ENCODE measurements around the gene WNT8A.
"Not testable (repeated sequence)": the region's sequence is repeated elsewhere in the genome, so short reads cannot be mapped to it uniquely, and the experiment has no call there.

Gene WNT8A, protein sequence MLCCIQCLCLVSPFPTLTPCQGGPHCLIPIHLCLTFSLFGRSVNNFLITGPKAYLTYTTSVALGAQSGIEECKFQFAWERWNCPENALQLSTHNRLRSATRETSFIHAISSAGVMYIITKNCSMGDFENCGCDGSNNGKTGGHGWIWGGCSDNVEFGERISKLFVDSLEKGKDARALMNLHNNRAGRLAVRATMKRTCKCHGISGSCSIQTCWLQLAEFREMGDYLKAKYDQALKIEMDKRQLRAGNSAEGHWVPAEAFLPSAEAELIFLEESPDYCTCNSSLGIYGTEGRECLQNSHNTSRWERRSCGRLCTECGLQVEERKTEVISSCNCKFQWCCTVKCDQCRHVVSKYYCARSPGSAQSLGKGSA

GRCh38 chr5:138083702-138084101, at the start of gene WNT8A:
Gene WNT8A, plus strand, starts transcription at chr5:138084033. Its CDS starts 95 bp downstream, at chr5:138084128.
- DNase-seq = no peak

GRCh38 chr5:138035605-138036537, 48.0 kb upstream of the WNT8A start:
- peak; percentile 85 for DNase-seq

DNA sequence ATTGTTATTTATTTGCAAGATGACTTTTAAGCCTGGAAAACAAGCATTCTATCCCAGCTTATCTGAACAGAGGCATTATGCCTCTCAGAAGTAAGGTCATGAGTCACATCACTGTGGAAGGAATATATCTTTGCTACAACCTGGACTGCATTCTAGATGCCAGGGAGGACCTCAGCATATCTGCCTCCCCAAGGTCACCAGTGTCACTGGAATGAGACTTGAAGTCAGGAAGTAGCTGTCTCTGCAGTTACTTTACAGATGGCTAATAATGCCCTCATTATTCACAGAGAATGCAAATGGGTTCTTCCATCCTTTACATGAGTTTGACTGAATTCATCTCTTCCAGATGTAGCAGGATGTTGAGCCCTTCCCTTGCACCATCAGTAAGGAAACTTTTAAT, 46.6 kb upstream of the WNT8A start:
- no peak for DNase-seq

DNA sequence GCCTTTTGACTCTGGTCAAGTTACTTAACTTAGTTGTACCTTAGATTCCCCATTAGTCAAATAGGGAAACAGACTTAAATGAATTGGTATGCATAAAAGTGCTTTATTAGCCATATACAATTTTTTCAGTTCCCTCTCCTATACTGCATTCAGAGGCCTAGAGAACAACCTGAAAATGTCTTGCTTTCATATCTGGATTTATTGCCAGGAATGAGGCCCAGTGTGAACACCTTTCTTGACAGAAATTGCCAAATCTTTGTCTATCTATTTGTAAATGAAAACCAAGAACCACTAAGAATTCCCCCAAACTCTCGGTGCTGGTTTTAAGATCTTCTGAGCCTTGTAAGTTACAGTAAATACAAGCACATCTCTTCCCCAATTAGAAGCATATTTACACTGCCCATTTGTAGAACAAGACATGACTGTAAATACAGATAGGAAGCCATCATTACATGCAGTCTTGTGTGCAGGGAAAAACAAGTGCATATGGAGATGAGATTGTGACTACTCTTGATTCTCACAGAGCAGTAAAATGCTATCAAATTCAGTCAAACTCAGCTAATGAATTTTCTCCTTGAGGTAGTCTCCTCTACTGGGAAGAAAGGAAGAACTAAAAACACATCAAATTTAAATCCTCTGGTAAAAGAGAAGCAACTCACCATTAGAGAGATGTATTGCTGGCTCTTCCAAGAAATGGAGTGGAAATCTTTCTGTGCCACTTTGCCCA, 45.8 kb upstream of the WNT8A start:
- DNase-seq = no peak

DNA sequence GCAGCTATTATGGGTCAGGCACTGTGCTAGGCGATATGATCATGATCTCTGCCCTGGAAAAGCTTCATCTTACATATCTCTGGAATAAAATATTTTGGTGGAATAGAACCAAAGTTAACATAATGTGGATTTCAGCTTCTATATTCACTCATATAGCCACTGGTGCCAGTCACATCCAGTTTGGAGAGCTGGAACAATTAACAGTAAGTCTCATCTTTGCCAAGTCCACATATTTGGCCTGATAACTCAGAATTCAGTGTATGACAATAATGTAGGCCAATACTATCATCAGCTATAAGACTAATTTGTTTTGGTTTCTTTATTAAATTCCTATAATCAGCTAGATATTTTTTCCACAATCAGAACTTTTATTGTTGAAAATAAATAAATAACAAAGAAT, 45.0 kb upstream of the WNT8A start:
- DNase-seq = no peak

DNA sequence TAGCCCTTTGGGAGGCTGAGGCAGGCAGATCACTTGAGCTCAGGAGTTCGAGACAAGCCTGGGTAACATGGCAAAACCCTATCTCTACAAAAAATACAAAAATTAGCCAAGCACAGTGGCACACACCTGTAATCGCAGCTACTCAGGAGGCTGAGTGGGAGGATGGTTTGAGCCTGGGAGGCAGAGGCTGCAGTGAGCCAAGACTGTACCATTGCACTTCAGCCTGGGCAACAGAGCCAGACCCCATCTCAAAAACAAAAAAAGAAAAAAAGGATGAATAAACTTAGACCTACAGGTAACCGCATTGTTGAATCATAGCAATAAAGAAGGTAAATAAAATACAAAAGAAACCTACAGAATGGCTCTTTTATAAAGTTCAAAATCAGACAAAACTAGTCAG, 38.5 kb upstream of the WNT8A start:
- not testable (repeated sequence) for DNase-seq

DNA sequence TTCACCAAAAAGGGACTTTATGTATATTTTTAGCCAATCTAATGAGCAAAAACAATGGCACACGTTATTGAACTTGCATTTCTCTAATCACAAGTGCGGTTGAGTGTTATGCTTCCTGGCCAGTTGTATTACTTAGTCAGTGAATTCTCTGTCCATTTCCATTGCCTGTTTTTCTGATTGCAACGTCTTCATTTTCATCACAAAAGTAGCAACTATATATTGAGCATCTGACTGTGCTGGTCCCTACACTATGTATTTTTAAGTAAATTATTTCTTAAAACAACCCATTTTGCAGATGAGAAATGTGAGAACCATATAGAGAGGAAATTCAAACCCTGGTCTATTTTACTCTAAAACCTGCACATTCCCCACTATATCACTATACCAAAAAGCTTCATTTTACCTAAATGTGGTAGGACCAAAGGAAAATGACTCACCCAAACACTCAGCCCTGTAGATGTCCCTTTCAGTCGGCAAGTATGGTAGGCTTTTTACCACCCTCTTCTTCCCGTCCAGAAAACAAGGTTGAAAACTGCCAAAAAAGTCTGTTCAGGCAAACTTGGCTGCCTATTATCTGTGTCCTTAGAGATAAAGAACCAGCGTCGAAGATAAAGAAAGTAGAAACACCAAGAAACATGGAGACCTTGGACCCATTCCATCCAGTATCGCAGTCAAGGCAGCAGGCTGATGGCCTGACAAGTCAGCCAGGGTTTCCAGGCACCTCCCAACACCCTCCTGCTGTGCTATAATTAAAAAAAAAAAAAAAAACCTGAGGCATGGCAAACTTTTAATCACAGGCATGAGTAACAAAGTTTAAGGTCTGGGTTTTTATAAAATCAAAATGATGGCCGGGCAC, 32.2 kb upstream of the WNT8A start:
- DNase-seq = no peak

- DNase-seq = not testable (repeated sequence)
These were observed 31.1 kb upstream of the WNT8A start for GRCh38 chr5:138052718-138053117.

- DNase-seq = no peak
These were observed 30.3 kb upstream of the WNT8A start for GRCh38 chr5:138053554-138053953.

DNA sequence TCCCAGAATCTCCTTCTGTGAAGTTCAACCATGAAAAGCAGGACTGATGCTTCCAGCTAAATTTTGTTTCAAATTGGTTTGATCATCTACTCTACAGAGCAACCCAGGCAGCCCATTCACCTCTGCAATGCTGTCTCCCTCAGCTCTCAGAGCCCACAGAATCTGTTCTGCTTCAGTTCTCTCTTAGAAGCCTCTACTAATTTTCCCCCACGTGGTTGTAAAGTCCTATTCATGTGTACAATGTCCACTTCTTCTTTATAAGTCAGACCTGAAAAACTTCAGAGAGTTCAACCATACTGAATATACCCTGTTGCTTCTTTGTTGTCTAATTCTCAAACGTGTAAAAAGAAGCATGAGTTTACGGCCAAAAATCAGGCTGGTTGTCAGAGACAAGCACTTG, 29.6 kb upstream of the WNT8A start:
- DNase-seq = no peak

DNA sequence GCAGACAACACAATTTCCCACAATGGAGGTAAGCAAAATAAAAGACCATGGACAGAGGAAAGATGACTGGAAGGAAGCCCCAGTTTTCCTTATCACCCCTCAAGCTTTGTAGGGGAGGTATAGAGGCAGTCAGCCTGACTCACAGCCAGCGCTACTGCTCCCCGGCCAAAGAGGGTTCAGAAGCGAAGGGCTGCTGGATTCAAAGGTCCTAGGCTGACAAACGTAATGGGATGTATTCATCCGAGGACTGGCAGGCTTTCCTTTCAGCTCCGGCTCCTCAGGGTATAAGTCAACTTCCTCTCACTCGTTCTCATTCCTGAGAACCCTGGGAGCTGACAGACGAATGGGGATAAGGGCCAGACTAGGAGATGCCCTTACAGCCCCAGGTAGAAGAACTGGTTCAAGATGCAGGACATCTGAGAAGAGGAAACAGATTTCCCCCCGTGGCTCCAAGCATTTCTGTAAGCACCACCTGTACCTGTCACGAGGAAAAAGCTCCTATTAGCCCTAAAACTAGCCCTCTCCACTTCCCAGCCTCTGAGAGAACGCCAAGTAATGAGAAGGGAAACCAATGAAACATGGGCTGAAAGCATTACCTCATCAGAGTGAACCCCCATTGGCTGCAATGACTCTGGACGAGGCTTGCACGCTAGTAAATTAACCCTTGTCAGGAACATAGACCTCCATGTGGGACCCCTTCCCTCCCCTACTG, 28.8 kb upstream of the WNT8A start:
- DNase-seq = no peak

DNA sequence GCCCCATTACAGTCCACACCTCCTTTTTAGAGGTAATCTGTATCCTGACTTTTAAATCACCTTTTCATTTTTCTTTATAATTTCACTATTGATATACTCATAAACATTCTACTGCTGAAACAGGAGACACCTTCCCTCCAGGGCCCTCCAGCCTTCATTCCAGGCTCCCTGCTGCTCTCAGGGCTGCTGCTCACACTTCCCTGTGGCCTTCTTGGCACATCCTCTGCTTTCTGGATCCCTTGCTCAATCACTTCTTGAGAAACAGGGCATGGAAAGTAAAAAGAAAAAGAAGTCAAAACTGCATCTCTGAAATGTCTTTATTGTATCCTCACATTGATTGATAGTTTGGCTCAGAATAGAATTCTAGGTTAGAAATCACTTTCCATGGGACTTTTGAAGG, 19.3 kb upstream of the WNT8A start:
- DNase-seq = no peak

GRCh38 chr5:138065102-138065501, 18.7 kb upstream of the WNT8A start:
- DNase-seq = no peak

GRCh38 chr5:138067945-138068344, 15.9 kb upstream of the WNT8A start:
- DNase-seq = no peak

DNA sequence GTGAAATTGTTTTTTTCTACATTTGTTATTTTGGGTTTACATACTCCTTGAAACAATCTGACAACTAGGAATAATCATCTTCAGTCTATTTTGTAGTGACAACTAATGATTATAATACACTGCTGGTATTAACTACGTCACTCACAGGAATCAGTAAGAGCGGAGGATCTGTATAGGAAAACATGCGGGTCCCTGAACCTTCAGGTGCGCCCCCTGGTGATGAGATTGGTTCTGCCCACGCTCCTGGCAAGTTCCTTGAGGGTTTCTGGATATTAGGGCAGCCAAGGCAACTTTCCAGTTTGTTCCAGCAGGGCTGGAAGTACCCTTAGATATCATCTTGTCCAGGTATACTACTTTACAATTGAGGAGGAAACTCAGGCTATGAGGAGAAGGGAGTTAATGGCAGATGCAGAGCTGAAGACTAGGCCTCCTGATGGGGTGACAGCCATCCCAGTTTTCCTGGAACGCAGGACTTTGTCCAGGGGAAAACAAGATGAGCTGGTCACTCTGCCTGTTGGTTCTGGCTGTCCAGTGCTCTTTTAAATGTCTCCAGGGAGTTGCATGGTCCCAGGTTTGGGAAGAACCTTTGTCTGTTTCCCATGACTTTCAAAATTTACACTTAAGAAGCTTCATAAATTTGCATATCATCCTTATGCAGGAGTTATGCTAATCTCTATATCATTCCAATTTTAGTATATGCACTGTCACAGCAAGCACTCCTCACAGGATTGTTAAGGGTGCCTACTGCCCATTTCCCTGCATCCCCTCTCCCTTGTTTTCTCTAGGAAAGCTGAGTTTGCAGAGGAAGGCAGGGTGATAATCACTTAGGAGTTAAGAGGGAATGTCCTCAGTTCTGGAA, 14.9 kb upstream of the WNT8A start:
- peak; percentile 36 for DNase-seq

DNA sequence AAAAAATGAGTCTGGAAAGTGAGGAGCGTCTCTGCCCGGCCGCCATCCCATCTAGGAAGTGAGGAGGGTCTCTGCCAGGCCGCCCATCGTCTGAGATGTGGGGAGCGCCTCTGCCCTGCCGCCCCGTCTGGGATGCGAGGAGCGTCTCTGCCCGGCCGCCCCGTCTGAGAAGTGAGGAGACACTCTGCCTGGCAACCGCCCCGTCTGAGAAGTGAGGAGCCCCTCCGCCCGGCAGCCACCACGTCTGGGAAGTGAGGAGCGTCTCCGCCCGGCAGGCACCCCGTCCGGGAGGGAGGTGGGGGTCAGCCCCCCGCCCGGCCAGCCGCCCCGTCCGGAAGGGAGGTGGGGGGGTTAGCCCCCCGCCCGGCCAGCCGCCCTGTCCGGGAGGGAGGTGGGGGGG, 13.8 kb upstream of the WNT8A start:
- not testable (repeated sequence) for DNase-seq

DNA sequence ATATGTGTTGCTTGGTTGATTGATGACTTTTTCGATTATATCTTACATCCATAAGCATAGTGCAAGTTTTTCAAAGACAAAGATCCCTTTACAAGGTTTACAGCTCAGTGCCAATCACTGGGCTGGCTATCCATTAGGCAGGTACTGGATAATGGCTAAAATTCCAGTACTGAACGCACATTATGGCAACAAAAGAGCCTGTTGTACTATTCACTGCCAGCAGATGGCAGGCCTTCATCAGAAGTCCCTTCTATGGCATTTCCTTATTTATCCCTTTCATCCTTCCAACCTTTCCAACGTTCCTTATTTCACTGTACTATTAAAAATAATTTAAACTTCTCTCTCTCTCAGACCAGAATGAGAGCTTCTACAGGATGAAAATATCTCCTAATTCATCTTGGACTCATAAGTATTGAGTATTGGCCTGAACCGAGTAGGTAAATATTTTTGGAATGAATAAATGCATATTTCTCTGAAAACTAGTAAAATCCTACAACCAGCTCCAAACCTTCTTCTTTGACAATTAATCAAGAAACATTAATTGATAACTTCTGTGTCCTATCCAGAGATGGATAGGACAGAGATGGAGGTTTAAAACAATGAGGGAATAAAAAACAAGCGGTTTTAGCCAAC, 6.7 kb upstream of the WNT8A start:
- peak; percentile 11 for DNase-seq

GRCh38 chr5:138078006-138078643, 5.7 kb upstream of the WNT8A start:
- no peak for DNase-seq

GRCh38 chr5:138082033-138082432, 1.8 kb upstream of the WNT8A start:
- DNase-seq = no peak

DNA sequence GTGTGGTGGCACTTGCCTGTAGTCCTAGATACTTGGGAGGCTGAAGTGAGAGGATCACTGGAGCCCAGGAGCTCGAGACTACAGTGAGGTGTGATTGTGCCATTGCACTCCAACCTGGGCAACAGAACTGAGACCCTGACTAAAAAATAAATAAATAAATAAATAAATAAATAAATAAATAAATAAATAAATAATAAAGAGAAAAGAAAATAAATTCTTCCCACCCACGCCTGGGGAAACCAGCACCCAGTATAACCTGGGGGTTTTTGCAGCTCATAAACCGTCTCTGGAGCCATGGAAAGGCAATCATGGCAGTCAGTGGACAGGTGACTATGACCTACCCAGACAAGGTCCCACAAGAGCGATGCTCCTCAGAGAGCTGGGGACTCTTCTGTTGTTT, 7.9 kb downstream of the WNT8A start:
- DNase-seq = no peak

All from DMS 273 treated with DMSO at 0.1 percent for 48 hours (cell line).